Activated CD4-positive, alpha-beta T cell treated with anti-CD3 and anti-CD28 coated beads, Interleukin-10, Interleukin-2, amounts not matched to agents 100 ng/mL and 50 ng/mL, durations not matched to agents 16 hours and 8 hours (primary cell): Measurements from ENCODE around the gene INO80.
"Not testable (repeated sequence)": the region's sequence is repeated elsewhere in the genome, so short reads cannot be mapped to it uniquely, and the experiment has no call there.

ENCODE experiments used
- DNase-seq: peaks from one replicate; pipeline ENCODE4 v3.0.0-alpha.2; 2020

INO80 gene

GRCh38 chr15:40995656-40996055 is 120.4 kb downstream of the INO80 start:
- DNase-seq: no peak

- DNase-seq: no peak
These were observed 123.3 kb downstream of the INO80 start for GRCh38 chr15:40992825-40993224.

- DNase-seq: no peak
These were observed 123.8 kb downstream of the INO80 start for GRCh38 chr15:40992241-40992741.

- no peak for DNase-seq
These were observed 124.7 kb downstream of the INO80 start for GRCh38 chr15:40991355-40991754.

GRCh38 chr15:40990789-40991188 is 125.3 kb downstream of the INO80 start:
- DNase-seq: no peak

GRCh38 chr15:40990080-40990479 is 126.0 kb downstream of the INO80 start:
- no peak for DNase-seq

GRCh38 chr15:40988156-40988555 is 127.9 kb downstream of the INO80 start:
- no peak for DNase-seq

- DNase-seq: no peak
These were observed 129.3 kb downstream of the INO80 start for GRCh38 chr15:40986820-40987219.

- DNase-seq: no peak
These were observed 130.3 kb downstream of the INO80 start for GRCh38 chr15:40985541-40986330.

- no peak for DNase-seq
These were observed 131.1 kb downstream of the INO80 start for GRCh38 chr15:40984964-40985363.

GRCh38 chr15:40984406-40984805 is 131.7 kb downstream of the INO80 start:
- no peak for DNase-seq

GRCh38 chr15:40982855-40983254 is 133.2 kb downstream of the INO80 start:
- no peak for DNase-seq

GRCh38 chr15:40981186-40981585 is 134.9 kb downstream of the INO80 start:
- no peak for DNase-seq

- no peak for DNase-seq
These were observed 137.5 kb downstream of the INO80 start for GRCh38 chr15:40978562-40978961.

GRCh38 chr15:40978141-40978540 is 137.9 kb downstream of the INO80 start:
- no peak for DNase-seq

- DNase-seq: no peak
These were observed 139.3 kb downstream of the INO80 start for GRCh38 chr15:40976819-40977218.

- no peak for DNase-seq
These were observed 141.2 kb downstream of the INO80 start for GRCh38 chr15:40974879-40975278.

GRCh38 chr15:40969363-40969762 is 146.7 kb downstream of the INO80 start:
- DNase-seq: no peak

GRCh38 chr15:40968290-40969085 is 147.6 kb downstream of the INO80 start:
- DNase-seq: no peak

GRCh38 chr15:40964634-40965033 is 151.4 kb downstream of the INO80 start:
- no peak for DNase-seq

- no peak for DNase-seq
These were observed 152.1 kb downstream of the INO80 start for GRCh38 chr15:40964006-40964405.

- no peak for DNase-seq
These were observed 152.9 kb downstream of the INO80 start for GRCh38 chr15:40963201-40963600.

GRCh38 chr15:40962317-40962716 is 153.8 kb downstream of the INO80 start:
- not testable (repeated sequence) for DNase-seq

- DNase-seq: not testable (repeated sequence)
These were observed 154.3 kb downstream of the INO80 start for GRCh38 chr15:40961740-40962139.
